Globus pallidus (tissue), 1 donor: Measurements from ENCODE around the gene CGAS.
"Not testable (repeated sequence)": the region's sequence is repeated elsewhere in the genome, so short reads cannot be mapped to it uniquely, and the experiment has no call there.

Experiments used
- DNase-seq: peaks from one replicate; pipeline ENCODE4 v3.0.0-alpha.2; 2015; ENCODE audit warnings: low spot score

CGAS gene

GRCh38 chr6:73394577-73395354 is 57.3 kb downstream of the CGAS start, which contains the start of gene DDX43:
Gene DDX43, plus strand, starts transcription at chr6:73394828. Its CDS starts 78 bp downstream, at chr6:73394906.
- DNase-seq = no peak

GRCh38 chr6:73393278-73393677 is 58.8 kb downstream of the CGAS start:
- no peak for DNase-seq

- not testable (repeated sequence) for DNase-seq
These were observed 59.9 kb downstream of the CGAS start for GRCh38 chr6:73392188-73392587.

- no peak for DNase-seq
These were observed 60.4 kb downstream of the CGAS start for GRCh38 chr6:73391675-73392074.

- DNase-seq = no peak
These were observed 62.2 kb downstream of the CGAS start for GRCh38 chr6:73389854-73390253.

- no peak for DNase-seq
These were observed 63.1 kb downstream of the CGAS start for GRCh38 chr6:73388800-73389512.

- no peak for DNase-seq
These were observed 63.7 kb downstream of the CGAS start for GRCh38 chr6:73388433-73388799.

GRCh38 chr6:73382462-73383113 is 69.5 kb downstream of the CGAS start:
- no peak for DNase-seq

- not testable (repeated sequence) for DNase-seq
These were observed 70.6 kb downstream of the CGAS start for GRCh38 chr6:73381531-73381930.

GRCh38 chr6:73377225-73377624 is 74.9 kb downstream of the CGAS start:
- DNase-seq = no peak

- DNase-seq = no peak
These were observed 76.9 kb downstream of the CGAS start for GRCh38 chr6:73375216-73375615.
